Trophoblast cell (in vitro differentiated cells and primary cell): Measurements from ENCODE around the gene DNAH9.

Experiments
- DNase-seq, 2 donors: peaks; one replicate each; pipeline ENCODE4 v3.0.0-alpha.2; 2016
- H2AFZ ChIP-seq: 2 replicates; pipeline ENCODE4 v1.6.1; 2013; ENCODE audit warnings: low read length, moderate library complexity, mild to moderate bottlenecking; ENCODE audit not compliant: insufficient read depth, poor library complexity
- H2AK5ac ChIP-seq: 2 replicates; pipeline ENCODE4 v1.6.1; 2013; ENCODE audit warnings: mild to moderate bottlenecking, low read length
- H2BK120ac ChIP-seq: 2 replicates; pipeline ENCODE4 v1.6.1; 2013; ENCODE audit warnings: low read length, mild to moderate bottlenecking, moderate library complexity; ENCODE audit not compliant: insufficient read depth, poor library complexity
- H2BK12ac ChIP-seq: 2 replicates; pipeline ENCODE4 v1.6.1; 2013; ENCODE audit warnings: mild to moderate bottlenecking, low read length, moderate library complexity
- H2BK5ac ChIP-seq: 2 replicates; pipeline ENCODE4 v1.6.1; 2013; ENCODE audit warnings: low read length, low read depth, moderate library complexity, mild to moderate bottlenecking; ENCODE audit not compliant: poor library complexity
- H3K14ac ChIP-seq: 2 replicates; pipeline ENCODE4 v1.6.1; 2013; ENCODE audit warnings: mild to moderate bottlenecking, low read length
- H3K18ac ChIP-seq: 2 replicates; pipeline ENCODE4 v1.6.1; 2013; ENCODE audit warnings: mild to moderate bottlenecking, low read length
- H3K23ac ChIP-seq: 2 replicates; pipeline ENCODE4 v1.6.1; 2013; ENCODE audit warnings: low read length
- H3K27ac ChIP-seq: 2 replicates; pipeline ENCODE4 v1.5.1; 2013; ENCODE audit warnings: low read depth, mild to moderate bottlenecking, inconsistent platforms, low read length, moderate library complexity
- H3K27me3 ChIP-seq: 2 replicates; pipeline ENCODE4 v1.6.1; 2013; ENCODE audit warnings: inconsistent platforms, mild to moderate bottlenecking, low read length, moderate library complexity; ENCODE audit not compliant: insufficient read depth
- H3K36me3 ChIP-seq, 2 experiments: 1 replicate in 1 of 2; 2 replicates in 1 of 2; pipeline ENCODE4 v1.6.1; 2013; ENCODE audit warnings: low read length in 2 of 2, mild to moderate bottlenecking in 2 of 2, moderate library complexity in 1 of 2; ENCODE audit not compliant: insufficient read depth in 2 of 2, control insufficient read depth in 1 of 2
- H3K4ac ChIP-seq: 2 replicates; pipeline ENCODE4 v1.6.1; 2013; ENCODE audit warnings: low read depth, mild to moderate bottlenecking, low read length, moderate library complexity
- H3K4me1 ChIP-seq, 2 experiments: 1 replicate in 1 of 2; 2 replicates in 1 of 2; pipeline ENCODE4 v1.6.1; 2013; ENCODE audit warnings: low read length in 2 of 2, mild to moderate bottlenecking in 2 of 2, moderate library complexity in 1 of 2; ENCODE audit not compliant: insufficient read depth in 2 of 2, control insufficient read depth in 1 of 2
- H3K4me2 ChIP-seq: 2 replicates; pipeline ENCODE4 v1.6.1; 2013; ENCODE audit warnings: inconsistent platforms, mild to moderate bottlenecking, low read length, moderate library complexity
- H3K4me3 ChIP-seq: 2 replicates; pipeline ENCODE4 v1.5.1; 2013; ENCODE audit warnings: mild to moderate bottlenecking, low read depth, low read length, inconsistent platforms
- H3K79me1 ChIP-seq: one replicate; pipeline ENCODE4 v1.6.1; 2013; ENCODE audit warnings: low read length
- H3K79me2 ChIP-seq: 2 replicates; pipeline ENCODE4 v1.6.1; 2013; ENCODE audit warnings: low read length, mild to moderate bottlenecking; ENCODE audit not compliant: control insufficient read depth, insufficient read depth, poor library complexity
- H3K9ac ChIP-seq: 2 replicates; pipeline ENCODE4 v1.6.1; 2013; ENCODE audit warnings: mild to moderate bottlenecking, low read length
- H3K9me3 ChIP-seq: 2 replicates; pipeline ENCODE4 v1.6.1; 2013; ENCODE audit warnings: low read depth, mild to moderate bottlenecking, control low read depth, inconsistent platforms, low read length; ENCODE audit not compliant: insufficient read depth
- H4K12ac ChIP-seq: 2 replicates; pipeline ENCODE4 v1.6.1; 2013; ENCODE audit warnings: low read depth, mild to moderate bottlenecking, low read length, moderate library complexity
- H4K8ac ChIP-seq: 2 replicates; pipeline ENCODE4 v1.6.1; 2013; ENCODE audit warnings: low read depth, mild to moderate bottlenecking, low read length, moderate library complexity
- H4K91ac ChIP-seq: one replicate; pipeline ENCODE4 v1.6.1; 2013; ENCODE audit warnings: low read depth, mild to moderate bottlenecking, low read length, moderate library complexity
- WGBS: extraction: QIAGEN DNeasy Blood & Tissue Kit; methylation state at CpG from one replicate; pipeline ENCODE4 v1.1.7; 2013; ENCODE audit warnings: missing lambda C conversion rate; ENCODE audit not compliant: insufficient read length, insufficient coverage; ENCODE audit errors: extremely low coverage; 5-methylcytosine and 5-hydroxymethylcytosine counted together

The DNAH9 gene

DNA sequence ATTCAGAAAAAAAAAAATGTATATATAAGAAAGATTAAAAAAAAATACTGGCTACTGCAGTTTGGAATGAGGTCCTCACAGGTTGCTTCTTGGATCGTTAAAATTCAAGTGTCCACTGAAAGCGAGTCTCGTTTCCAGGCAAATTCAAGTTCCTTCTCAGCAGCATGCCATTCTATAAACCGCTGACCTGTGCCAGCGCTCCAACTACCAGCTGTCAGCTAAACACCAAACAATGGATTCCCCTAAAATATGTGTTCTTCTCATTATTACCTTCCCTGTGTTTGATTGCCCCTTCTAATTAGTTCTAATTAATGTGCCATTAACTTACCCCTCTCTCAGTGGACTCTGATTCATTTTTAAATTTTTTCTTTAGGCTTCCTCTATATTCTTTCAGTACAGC, 92.4 kb downstream of the DNAH9 start:
- Histone ChIP-seq H4K8ac (no peak overlapping the region), H3K36me3 (no peaks in the 10 kb centered on the region), H2BK5ac (no peak overlapping the region), H3K79me1 (no peaks in the 10 kb centered on the region), H2BK120ac (no peak overlapping the region), H3K23ac (no peak overlapping the region), H2BK12ac (no peak overlapping the region), H3K4ac (no peak overlapping the region), H4K91ac (no peak overlapping the region), H3K4me3 (no peak overlapping the region), H3K9ac (no peak overlapping the region), H4K12ac (no peak overlapping the region), H3K18ac (no peak overlapping the region), H3K4me1 (no peaks in the 10 kb centered on the region), H3K14ac (no peak overlapping the region), H3K79me2 (no peaks in the 10 kb centered on the region), H3K9me3 (no peaks in the 10 kb centered on the region), H3K4me2 (no peak overlapping the region), H3K27me3 (no peaks in the 10 kb centered on the region), H2AFZ (no peak overlapping the region), H3K27ac (no peak overlapping the region), H2AK5ac (no peak overlapping the region)
- no peak for DNase-seq
- WGBS = no CpG with 5 or more reads among the region's 5 CpGs

DNA sequence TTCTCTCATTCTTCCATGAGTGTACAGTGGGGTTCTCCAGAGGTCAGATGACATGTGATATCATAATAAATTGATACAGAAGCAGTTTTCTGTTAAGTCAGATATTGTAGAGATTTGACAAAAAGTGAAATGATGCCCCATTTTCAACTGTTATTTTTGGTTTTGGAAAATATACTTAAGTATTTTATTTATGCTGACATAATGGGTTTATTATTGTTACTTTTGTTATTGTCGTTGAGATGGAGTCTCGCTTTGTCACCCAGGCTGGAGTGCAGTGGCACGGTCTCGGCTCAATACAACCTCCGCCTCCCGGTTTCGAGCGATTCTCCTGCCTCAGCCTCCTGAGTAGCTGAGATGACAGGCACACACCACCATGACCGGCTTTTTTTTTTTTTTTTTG, 94.4 kb downstream of the DNAH9 start:
- H3K27ac ChIP-seq = no peak overlapping the region
- H2AFZ ChIP-seq = no peak overlapping the region
- H4K12ac ChIP-seq = no peak overlapping the region
- H3K4ac ChIP-seq = no peak overlapping the region
- no peak overlapping the region for H2BK120ac ChIP-seq
- H3K79me1 ChIP-seq = no peaks in the 10 kb centered on the region
- no peak overlapping the region for H3K23ac ChIP-seq
- H3K9ac ChIP-seq = no peak overlapping the region
- no peaks in the 10 kb centered on the region for H3K79me2 ChIP-seq
- no peaks in the 10 kb centered on the region for H3K9me3 ChIP-seq
- WGBS = no CpG with 5 or more reads among the region's 9 CpGs
- no peaks in the 10 kb centered on the region for H3K4me1 ChIP-seq
- no peak overlapping the region for H2AK5ac ChIP-seq
- no peak overlapping the region for H3K4me3 ChIP-seq
- no peak overlapping the region for H2BK5ac ChIP-seq
- DNase-seq = no peak
- no peak overlapping the region for H3K18ac ChIP-seq
- H4K91ac ChIP-seq = no peak overlapping the region
- H3K36me3 ChIP-seq = no peaks in the 10 kb centered on the region
- no peak overlapping the region for H3K14ac ChIP-seq
- H2BK12ac ChIP-seq = no peak overlapping the region
- H4K8ac ChIP-seq = no peak overlapping the region
- H3K4me2 ChIP-seq = no peak overlapping the region
- H3K27me3 ChIP-seq = no peaks in the 10 kb centered on the region

- Histone ChIP-seq H3K4ac (no peak overlapping the region), H4K8ac (no peak overlapping the region), H3K9me3 (no peaks in the 10 kb centered on the region), H3K79me2 (no peaks in the 10 kb centered on the region), H2BK5ac (no peak overlapping the region), H4K91ac (no peak overlapping the region), H2BK120ac (no peak overlapping the region), H2AFZ (no peak overlapping the region), H4K12ac (no peak overlapping the region), H2AK5ac (no peak overlapping the region), H3K4me1 (no peaks in the 10 kb centered on the region), H3K36me3 (no peaks in the 10 kb centered on the region), H3K23ac (no peak overlapping the region), H3K18ac (no peak overlapping the region), H3K27ac (no peak overlapping the region), H3K4me3 (no peak overlapping the region), H3K79me1 (no peaks in the 10 kb centered on the region), H3K14ac (no peak overlapping the region), H3K27me3 (no peaks in the 10 kb centered on the region), H3K4me2 (no peak overlapping the region), H2BK12ac (no peak overlapping the region), H3K9ac (no peak overlapping the region)
- no CpG with 5 or more reads among the region's 11 CpGs for WGBS
- no peak for DNase-seq
Measured at GRCh38 chr17:11693284-11693683, 95.0 kb downstream of the DNAH9 start.

DNA sequence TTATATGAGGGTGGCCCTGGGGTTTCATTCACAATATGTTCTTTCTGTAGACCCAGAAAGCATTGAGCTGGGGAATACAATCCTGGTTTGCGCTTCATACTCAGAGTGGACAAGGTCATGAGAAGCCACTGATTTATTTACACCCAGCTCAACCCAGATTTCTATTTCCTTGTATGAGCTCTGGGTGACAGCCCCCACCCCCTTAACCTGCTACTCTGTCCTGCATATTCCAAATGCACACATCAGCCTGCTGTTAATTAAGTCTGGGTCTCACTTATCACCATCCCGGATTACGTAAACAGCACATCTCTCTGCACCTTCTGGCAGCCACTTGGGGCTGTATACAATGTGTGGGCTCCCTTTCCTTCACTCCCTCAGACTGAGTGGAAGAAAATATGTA, 102.4 kb downstream of the DNAH9 start:
- H2BK12ac ChIP-seq = no peak overlapping the region
- no peak overlapping the region for H4K91ac ChIP-seq
- H3K14ac ChIP-seq = no peak overlapping the region
- no peak for DNase-seq
- no peaks in the 10 kb centered on the region for H3K79me1 ChIP-seq
- no peak overlapping the region for H3K4me3 ChIP-seq
- no peak overlapping the region for H2BK5ac ChIP-seq
- no peak overlapping the region for H3K4ac ChIP-seq
- H2AFZ ChIP-seq = no peak overlapping the region
- no peak overlapping the region for H4K8ac ChIP-seq
- no peaks in the 10 kb centered on the region for H3K79me2 ChIP-seq
- no peak overlapping the region for H3K27ac ChIP-seq
- no CpG with 5 or more reads among the region's 3 CpGs for WGBS
- no peaks in the 10 kb centered on the region for H3K27me3 ChIP-seq
- no peak overlapping the region for H2BK120ac ChIP-seq
- H3K23ac ChIP-seq = no peak overlapping the region
- H3K36me3 ChIP-seq = no peaks in the 10 kb centered on the region
- no peak overlapping the region for H3K9ac ChIP-seq
- H3K4me2 ChIP-seq = no peak overlapping the region
- H3K4me1 ChIP-seq = no peaks in the 10 kb centered on the region
- no peak overlapping the region for H4K12ac ChIP-seq
- no peak overlapping the region for H2AK5ac ChIP-seq
- no peaks in the 10 kb centered on the region for H3K9me3 ChIP-seq
- H3K18ac ChIP-seq = no peak overlapping the region
